ENCODE data around the gene FRMD1. TPM values are rescaled to one million over a fixed set of nuclear protein-coding genes. Genes with fewer than 3 reads are reported as not detected.

FRMD1 gene
- total RNA-seq, 1 experiment from 2014 or later: not detected

DNA sequence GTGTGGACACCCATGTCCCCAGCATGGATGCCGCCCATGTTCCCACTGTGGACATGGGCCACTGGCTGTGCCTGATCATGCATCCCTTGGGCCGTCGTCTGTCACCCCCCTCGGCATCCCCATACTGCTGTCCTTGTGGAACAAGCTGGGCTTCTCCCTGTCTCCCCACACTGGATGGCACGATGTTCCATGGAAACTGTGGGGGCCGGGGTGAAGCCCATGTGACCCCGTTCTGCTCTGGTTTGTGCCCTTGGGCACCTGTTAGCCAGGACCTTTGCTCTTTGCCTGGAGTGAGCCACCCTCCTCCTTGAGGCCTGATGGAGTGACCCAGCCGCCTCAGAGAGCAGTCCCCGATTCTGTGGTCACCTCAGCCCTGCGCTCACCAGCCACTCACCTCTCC, 7.6 kb upstream of the FRMD1 start:
- no peak overlapping the region for H3K27ac ChIP-seq (ENCODE audit: low read length)
- DNase-seq (no peak), ATAC-seq (no peak)
- ChIA-PET CTCF (no interaction called here), POLR2A (ENCODE audit: unreplicated experiment) (no interaction called here)
- TF ChIP-seq, protein P1, sequence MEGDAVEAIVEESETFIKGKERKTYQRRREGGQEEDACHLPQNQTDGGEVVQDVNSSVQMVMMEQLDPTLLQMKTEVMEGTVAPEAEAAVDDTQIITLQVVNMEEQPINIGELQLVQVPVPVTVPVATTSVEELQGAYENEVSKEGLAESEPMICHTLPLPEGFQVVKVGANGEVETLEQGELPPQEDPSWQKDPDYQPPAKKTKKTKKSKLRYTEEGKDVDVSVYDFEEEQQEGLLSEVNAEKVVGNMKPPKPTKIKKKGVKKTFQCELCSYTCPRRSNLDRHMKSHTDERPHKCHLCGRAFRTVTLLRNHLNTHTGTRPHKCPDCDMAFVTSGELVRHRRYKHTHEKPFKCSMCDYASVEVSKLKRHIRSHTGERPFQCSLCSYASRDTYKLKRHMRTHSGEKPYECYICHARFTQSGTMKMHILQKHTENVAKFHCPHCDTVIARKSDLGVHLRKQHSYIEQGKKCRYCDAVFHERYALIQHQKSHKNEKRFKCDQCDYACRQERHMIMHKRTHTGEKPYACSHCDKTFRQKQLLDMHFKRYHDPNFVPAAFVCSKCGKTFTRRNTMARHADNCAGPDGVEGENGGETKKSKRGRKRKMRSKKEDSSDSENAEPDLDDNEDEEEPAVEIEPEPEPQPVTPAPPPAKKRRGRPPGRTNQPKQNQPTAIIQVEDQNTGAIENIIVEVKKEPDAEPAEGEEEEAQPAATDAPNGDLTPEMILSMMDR (conservative IDR thresholded peaks at IDR 0.05; ENCODE audit: low read depth, low read length): no peak
- TF ChIP-seq EZH2phosphoT487 (IDR thresholded peaks at IDR 0.05; ENCODE audit: borderline replicate concordance, low read length) (no peak), EZH2 (IDR thresholded peaks at IDR 0.05; ENCODE audit: low read length, unreplicated experiment) (no peak)
- H4K20me1 ChIP-seq (ENCODE audit: low read length): no peaks in the 10 kb centered on the region
- no peak overlapping the region for H3K4me2 ChIP-seq (ENCODE audit: low read length)
- no peak overlapping the region for H2AFZ ChIP-seq (ENCODE audit: low read length)
- no peak overlapping the region for H3K4me3 ChIP-seq (ENCODE audit: low read length)
- no TSS peak for BruUV-seq (replicated peaks)
- intact Hi-C loops (cut with micrococcal nuclease): no loop called here
- H3K4me1 ChIP-seq (ENCODE audit: insufficient read depth, low read length): no peaks in the 10 kb centered on the region
- H3F3A ChIP-seq (ENCODE audit: low read length, unreplicated experiment): no peaks in the 10 kb centered on the region
- 0 out of 2 replicates have a peak, but pooled peaks cover 7% of the 10 kb centered on the region for H3K27me3 ChIP-seq (ENCODE audit: low read length)
- no peaks in the 10 kb centered on the region for H3K9me3 ChIP-seq (ENCODE audit: low read length)
- no peaks in the 10 kb centered on the region for H3K79me2 ChIP-seq (ENCODE audit: low read length)
- H3K36me3 ChIP-seq (ENCODE audit: low read depth, low read length): no peaks in the 10 kb centered on the region
- no peaks in the 10 kb centered on the region for H3K9me2 ChIP-seq (replicated peaks; ENCODE audit: low read length)
- no peak overlapping the region for H3K9ac ChIP-seq (ENCODE audit: low read length)

DNA sequence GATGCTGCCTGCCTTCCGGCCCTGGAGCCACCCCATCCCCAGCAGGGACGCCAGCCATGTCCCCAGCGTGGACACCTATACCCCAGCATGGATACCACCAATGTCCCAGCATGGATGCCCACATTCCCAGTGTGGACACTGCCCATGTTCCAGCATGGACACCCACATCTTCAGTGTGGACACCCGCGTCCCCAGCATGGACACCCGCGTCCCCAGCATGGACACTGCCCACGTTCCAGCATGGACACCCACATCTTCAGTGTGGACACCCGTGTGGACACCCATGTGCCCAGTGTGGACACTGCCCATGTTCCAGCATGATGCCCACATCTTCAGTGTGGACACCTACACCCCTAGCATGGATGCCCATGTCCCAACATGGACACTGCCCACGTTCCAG, 7.1 kb upstream of the FRMD1 start:
- no peaks in the 10 kb centered on the region for H3K4me1 ChIP-seq (ENCODE audit: insufficient read depth, low read length)
- H3K27ac ChIP-seq (ENCODE audit: low read length): no peak overlapping the region
- no TSS peak for BruUV-seq (replicated peaks)
- no peak overlapping the region for H2AFZ ChIP-seq (ENCODE audit: low read length)
- ATAC-seq (no peak), DNase-seq (no peak)
- POLR2A ChIA-PET (ENCODE audit: unreplicated experiment): no interaction called here
- no peaks in the 10 kb centered on the region for H4K20me1 ChIP-seq (ENCODE audit: low read length)
- H3K79me2 ChIP-seq (ENCODE audit: low read length): no peaks in the 10 kb centered on the region
- no peaks in the 10 kb centered on the region for H3K36me3 ChIP-seq (ENCODE audit: low read depth, low read length)
- no peak overlapping the region for H3K9ac ChIP-seq (ENCODE audit: low read length)
- H3K27me3 ChIP-seq (ENCODE audit: low read length): 0 out of 2 replicates have a peak, but pooled peaks cover 7% of the 10 kb centered on the region
- no peak overlapping the region for H3K4me2 ChIP-seq (ENCODE audit: low read length)
- no peak overlapping the region for H3K4me3 ChIP-seq (ENCODE audit: low read length)
- H3F3A ChIP-seq (ENCODE audit: low read length, unreplicated experiment): no peaks in the 10 kb centered on the region
- intact Hi-C loops (cut with micrococcal nuclease): no loop called here
- H3K9me3 ChIP-seq (ENCODE audit: low read length): no peaks in the 10 kb centered on the region
- H3K9me2 ChIP-seq (replicated peaks; ENCODE audit: low read length): no peaks in the 10 kb centered on the region
- CTCF ChIA-PET: no interaction called here
- TF ChIP-seq EZH2phosphoT487 (IDR thresholded peaks at IDR 0.05; ENCODE audit: borderline replicate concordance, low read length) (no peak), EZH2 (IDR thresholded peaks at IDR 0.05; ENCODE audit: low read length, unreplicated experiment) (no peak)
- TF ChIP-seq, protein P1 (conservative IDR thresholded peaks at IDR 0.05; ENCODE audit: low read depth, low read length): no peak

DNA sequence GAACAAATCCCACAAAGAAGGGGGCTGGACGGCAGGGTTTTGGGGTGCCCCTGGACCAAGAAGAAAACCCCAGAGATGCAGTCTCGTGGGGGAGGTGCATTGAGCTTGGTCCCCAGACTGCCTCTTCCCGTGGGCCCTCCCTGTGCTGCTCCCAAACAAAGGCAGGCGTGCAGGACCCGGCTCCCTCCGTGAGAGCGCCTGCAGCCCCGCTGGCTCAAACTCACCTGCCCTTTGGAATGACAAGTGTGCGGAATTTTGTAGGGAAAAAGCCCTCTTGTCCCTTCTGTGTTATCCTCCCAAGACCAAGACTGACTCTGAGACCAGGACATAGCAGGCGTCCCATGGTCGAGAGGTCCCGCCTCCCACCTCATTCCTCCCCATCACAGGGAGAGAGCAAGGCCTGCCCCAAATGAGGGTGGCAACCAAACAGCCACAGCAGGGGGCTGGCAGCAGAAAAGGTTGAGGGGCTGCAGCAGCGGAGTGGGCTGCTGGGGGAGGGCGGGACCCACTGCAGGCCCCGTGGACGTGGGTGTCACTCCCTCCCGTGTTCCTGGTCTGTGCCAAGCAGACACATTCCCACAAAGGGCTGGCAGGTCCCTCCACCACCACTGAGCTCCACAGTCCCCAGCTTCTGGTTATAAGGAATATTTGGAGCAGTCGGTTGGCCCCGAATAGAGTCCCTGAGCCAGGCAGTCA, 5.6 kb upstream of the FRMD1 start:
- ChIA-PET POLR2A (ENCODE audit: unreplicated experiment) (no interaction called here), CTCF (no interaction called here)
- Histone ChIP-seq H3K4me2 (ENCODE audit: low read length) (no peak overlapping the region), H3F3A (ENCODE audit: low read length, unreplicated experiment) (no peaks in the 10 kb centered on the region), H3K9me3 (ENCODE audit: low read length) (no peaks in the 10 kb centered on the region), H3K9ac (ENCODE audit: low read length) (no peak overlapping the region), H4K20me1 (ENCODE audit: low read length) (no peaks in the 10 kb centered on the region), H2AFZ (ENCODE audit: low read length) (no peak overlapping the region), H3K79me2 (ENCODE audit: low read length) (no peaks in the 10 kb centered on the region), H3K36me3 (ENCODE audit: low read depth, low read length) (no peaks in the 10 kb centered on the region), H3K27ac (ENCODE audit: low read length) (no peak overlapping the region), H3K4me3 (ENCODE audit: low read length) (no peak overlapping the region), H3K9me2 (replicated peaks; ENCODE audit: low read length) (no peaks in the 10 kb centered on the region), H3K4me1 (ENCODE audit: insufficient read depth, low read length) (no peaks in the 10 kb centered on the region), H3K27me3 (ENCODE audit: low read length) (no peaks in the 10 kb centered on the region)
- ATAC-seq (no peak), DNase-seq (no peak)
- intact Hi-C loops (cut with micrococcal nuclease): no loop called here
- TF ChIP-seq, protein P1 (conservative IDR thresholded peaks at IDR 0.05; ENCODE audit: low read depth, low read length): no peak
- TF ChIP-seq EZH2phosphoT487 (IDR thresholded peaks at IDR 0.05; ENCODE audit: borderline replicate concordance, low read length): no peak
- TF ChIP-seq EZH2 (IDR thresholded peaks at IDR 0.05; ENCODE audit: low read length, unreplicated experiment): no peak
- no TSS peak for BruUV-seq (replicated peaks)
